A549 (cell line): ENCODE measurements around the gene SYTL2.
A peak's percentile ranks its signal among the peaks of the same experiment; 100 is the strongest.

Source experiments
- CTCF ChIP-seq: fragments of >200 bp; sonication (Bioruptor Twin); formaldehyde crosslinking; IDR thresholded peaks from 3 replicates; pipeline ENCODE4 v1.5.1; 2016
- SMC3 ChIP-seq: fragments of >200 bp; sonication (Bioruptor Twin); formaldehyde crosslinking; IDR thresholded peaks from 3 replicates; pipeline ENCODE4 v1.6.1; 2018; ENCODE audit warnings: inconsistent platforms
- USF2 ChIP-seq: fragments of 450-650 bp; IDR thresholded peaks from 2 replicates; pipeline ENCODE4 v1.6.1; 2014; ENCODE audit warnings: antibody characterized with exemption

- TF ChIP-seq CTCF, result no peak
- peak; percentile 27; the same call in 1 of the 3 replicates for TF ChIP-seq SMC3
- no peak for TF ChIP-seq USF2
Observed at GRCh38 chr11:85827748-85828639, 17.1 kb upstream of the SYTL2 start.
